H54 (cell line): ENCODE data around the gene PEX1.

Experiments used
- DNase-seq: peaks from one replicate; pipeline ENCODE4 v3.0.0; 2011; ENCODE audit warnings: low spot score, mixed read lengths; ENCODE audit not compliant: insufficient read length
- FAIRE-seq: peaks from 3 replicates; lab custom pipeline; 2011; peaks lifted over from hg19 to GRCh38; lab: Jason Lieb, UNC
- POLR2A ChIP-seq: IDR thresholded peaks from 2 replicates; pipeline ENCODE4 v1.6.1; 2011; ENCODE audit warnings: low read depth, mild to moderate bottlenecking, low read length

PEX1 gene

DNA sequence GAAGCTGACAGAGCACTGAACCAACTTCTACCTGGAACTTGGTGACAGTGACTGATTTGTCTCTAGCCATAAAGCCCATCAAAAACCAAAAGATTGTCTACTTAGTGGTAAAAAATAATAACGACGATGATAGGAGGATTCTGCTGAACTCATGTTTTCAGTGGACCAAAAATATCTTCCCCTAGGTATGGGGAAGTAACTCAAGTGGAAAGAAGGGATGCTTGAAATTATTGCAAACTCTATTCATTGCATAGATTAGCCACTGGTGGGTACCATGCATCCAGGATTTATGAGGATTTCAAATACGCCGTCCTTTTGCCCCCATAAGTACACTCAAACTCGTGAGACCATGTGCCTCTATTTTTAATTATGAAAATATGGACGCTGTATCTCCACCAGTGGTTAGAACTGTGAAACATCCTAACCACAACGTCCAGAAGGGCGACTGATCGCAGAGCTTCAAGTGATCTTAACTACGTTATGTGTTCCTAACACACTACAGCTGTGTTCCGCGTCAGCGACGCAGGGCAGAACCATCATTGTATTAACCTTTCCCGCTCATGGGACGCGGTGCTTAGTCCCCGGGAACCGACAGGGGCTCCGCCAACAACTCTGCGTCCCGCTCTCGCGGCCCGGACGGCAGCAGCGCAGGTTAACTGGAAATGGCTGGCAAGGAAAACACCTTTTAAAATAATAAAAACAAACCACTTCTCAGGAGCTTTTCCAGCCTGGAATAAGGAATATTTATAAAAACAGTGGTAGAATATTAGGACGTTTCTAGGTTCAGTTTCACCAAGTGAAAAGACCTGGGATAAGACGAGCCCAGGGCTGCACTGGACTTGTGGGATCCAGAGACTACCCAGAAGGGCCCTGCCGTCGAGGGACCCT lies 776 bp downstream of the PEX1 start:
- DNase-seq = peak; percentile 37
- no peak for FAIRE-seq
- no peak for TF ChIP-seq POLR2A

DNA sequence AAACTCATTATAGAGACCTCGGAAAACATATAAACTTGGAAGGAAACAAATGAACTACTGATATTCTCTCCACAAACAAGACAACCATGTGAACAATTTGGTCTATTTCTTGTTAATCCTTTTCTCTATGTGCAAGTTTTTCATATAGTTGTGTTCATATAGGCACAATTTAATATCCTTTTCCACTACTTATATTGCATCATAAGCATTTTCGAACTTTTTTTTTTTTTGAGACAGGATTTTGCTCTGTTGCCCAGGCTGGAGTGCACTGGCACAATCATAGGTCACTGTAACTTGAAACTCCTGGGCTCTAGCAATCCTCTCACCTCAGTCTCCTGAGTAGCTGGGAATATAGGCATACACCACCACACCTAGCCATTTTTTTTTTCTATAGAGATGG lies 5.2 kb downstream of the PEX1 start:
- TF ChIP-seq POLR2A = no peak
- no peak for DNase-seq
- FAIRE-seq = no peak

DNA sequence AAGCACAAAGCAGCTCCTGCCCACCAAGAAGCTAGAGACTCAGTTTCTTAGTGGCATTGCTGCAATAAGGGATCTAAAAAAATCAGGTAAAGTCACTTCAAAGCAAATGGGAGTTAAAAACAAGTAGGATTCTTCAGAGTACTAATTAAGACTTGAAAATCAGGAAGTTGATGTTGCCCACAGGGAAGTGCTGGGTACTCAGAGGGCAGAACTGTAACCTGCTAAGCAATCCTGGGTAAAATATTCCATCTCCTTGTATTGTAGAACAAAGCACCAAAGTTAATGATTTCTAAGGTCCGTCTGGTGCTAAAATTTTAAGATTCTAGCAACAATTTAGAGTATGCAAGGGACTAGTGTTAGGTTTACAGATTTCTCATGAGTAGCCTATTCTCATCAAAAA lies 8.3 kb downstream of the PEX1 start:
- no peak for TF ChIP-seq POLR2A

DNA sequence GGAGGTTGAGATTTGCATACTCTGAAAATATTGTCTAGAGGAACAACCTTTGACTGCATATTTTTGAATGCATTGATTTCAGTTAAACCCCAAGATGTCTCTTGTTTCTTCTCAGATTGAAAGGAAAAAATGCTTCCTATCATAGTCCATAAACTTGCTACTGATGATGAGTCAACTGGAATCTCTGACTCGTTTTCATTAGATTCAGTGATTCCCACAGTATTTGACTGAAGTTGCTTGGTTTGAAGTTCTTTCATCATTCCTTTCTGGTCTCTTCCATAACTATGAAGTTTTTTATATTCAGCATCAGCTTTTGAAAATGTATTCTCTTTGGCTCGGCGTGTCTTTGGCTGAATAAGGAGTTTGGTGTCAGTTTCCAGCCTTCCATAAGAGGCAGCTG lies 10.7 kb downstream of the PEX1 start:
- FAIRE-seq = peak; percentile 55
- DNase-seq = no peak
- TF ChIP-seq POLR2A = no peak

More for the DNA sequence above, 8.3 kb downstream of the PEX1 start:
- FAIRE-seq (no peak), DNase-seq (no peak)

DNA sequence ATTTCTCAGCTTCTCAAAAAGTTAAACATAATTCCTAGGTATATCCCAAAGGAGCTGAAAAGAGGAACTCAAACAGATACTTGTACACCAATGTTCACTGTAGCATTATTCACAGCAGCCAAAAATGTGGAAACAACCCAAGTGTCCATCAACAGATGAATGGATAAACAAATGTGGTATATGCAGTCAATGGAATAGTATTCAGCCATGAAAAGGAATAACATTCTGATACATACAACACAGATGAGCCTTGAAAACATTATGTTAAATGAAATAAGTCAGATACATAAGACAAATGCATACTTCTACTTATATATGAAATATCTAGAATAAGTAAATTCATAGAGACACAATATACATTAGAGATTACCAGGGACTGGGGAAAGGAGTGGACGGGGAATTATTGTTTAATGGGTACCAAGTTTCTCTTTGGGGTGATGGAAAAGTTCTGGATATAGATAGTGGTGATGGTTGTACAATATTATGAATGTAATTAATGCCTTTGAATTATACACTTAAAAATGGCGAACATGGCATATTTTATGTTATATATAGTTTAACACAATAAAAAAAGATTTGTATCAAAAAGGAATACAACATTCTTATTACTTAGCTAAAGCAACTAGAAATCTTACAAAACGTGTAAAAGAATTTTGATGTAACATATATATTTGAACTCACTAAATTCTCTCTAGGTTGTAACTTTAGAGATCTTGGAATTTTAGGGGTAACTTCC lies 15.0 kb downstream of the PEX1 start:
- TF ChIP-seq POLR2A = no peak
- FAIRE-seq = no peak
- DNase-seq = no peak

DNA sequence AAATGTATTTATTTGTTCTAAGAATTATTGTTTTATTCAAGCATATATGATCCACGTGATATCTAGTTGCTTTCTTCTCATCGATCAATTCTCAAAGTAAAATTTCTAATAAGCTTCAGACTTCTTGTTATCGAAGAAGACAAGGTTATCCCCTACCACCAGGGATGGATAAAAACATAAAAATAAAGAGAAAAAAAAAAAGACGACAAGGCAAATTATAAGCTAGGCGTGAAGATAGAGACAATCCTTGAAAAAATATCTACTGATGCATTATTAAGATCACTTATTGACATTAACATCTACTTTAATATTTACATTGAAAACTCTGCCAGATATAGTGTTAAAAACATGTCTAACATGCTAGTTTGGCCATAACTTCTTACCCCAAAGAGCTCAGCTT lies 19.4 kb downstream of the PEX1 start:
- DNase-seq = no peak
- no peak for TF ChIP-seq POLR2A
- no peak for FAIRE-seq

DNA sequence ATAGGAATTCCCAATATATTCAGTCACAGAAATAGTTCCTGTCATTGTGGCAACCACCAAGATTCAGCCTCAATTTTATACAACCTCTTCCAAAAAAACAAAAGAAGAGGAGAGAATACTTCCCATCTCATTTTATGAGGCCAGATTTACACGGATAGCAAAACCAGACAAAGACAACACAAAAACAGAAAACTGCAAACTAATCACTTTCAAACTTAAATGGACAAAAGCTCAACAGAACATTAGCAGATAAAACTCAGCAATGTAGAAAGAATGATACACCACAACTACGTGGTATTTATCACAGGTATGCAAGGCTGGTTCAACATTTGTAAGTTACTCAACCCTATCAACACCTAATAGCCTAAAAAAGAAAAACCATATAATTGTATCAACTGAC lies 22.0 kb downstream of the PEX1 start:
- DNase-seq (no peak), FAIRE-seq (no peak)
- no peak for TF ChIP-seq POLR2A

DNA sequence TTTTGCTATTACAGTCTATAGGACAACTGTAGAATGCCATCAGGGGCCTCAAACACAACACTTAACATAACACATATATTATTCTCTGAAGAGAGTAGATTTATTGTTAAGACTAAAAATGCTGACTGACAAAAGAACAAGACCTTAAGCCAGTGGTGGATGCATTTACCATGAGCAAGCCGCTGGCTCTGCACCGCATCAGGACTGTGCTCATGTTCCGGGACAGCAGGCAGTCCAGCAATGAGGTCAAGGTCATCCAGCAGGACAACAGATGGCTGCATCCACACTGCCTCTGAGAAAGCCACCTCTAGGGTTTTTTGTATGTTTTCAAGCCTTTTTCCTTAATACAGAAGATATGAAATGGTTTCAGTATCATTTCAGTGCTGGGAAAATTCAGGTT lies 23.8 kb downstream of the PEX1 start:
- TF ChIP-seq POLR2A = no peak
- no peak for DNase-seq
- no peak for FAIRE-seq

DNA sequence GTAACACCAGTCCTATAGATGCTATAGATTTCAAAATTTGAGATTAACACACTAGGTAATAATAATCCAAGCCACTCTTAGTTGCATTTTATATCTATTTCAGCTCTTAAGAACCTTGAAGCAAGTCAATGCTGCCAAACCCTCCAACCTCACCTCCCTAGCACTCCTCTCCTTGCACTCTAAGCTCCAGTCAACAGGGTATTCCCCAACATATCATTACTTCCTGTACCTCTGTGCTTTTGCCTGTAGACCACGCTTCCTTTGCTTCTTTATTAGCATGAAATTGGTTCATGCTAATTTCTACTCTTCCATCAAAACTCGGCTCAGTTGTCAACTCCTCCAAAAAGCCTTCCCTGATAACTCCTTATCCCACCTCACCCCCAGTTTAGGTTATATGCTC lies 24.6 kb downstream of the PEX1 start:
- no peak for FAIRE-seq
- DNase-seq = no peak
- TF ChIP-seq POLR2A = no peak

DNA sequence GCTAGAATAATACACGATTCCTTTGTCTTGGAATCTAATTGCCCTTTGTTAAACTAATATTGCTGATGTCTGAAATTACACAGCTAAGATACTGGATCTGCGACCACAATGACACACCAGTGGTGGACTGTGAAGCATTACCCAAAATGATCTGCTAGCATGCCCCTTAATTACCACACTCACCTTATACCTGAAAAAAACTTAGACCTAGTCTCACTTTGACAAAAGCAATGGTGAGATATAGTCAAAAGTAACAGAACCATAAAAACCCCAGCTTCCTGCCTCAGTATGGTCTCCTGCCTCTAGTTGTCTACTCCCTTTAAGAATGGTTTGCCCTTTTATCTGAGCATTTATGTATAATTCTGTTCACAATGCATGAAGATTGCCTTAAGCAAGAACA lies 29.8 kb downstream of the PEX1 start:
- no peak for FAIRE-seq
- DNase-seq = no peak
- no peak for TF ChIP-seq POLR2A

DNA sequence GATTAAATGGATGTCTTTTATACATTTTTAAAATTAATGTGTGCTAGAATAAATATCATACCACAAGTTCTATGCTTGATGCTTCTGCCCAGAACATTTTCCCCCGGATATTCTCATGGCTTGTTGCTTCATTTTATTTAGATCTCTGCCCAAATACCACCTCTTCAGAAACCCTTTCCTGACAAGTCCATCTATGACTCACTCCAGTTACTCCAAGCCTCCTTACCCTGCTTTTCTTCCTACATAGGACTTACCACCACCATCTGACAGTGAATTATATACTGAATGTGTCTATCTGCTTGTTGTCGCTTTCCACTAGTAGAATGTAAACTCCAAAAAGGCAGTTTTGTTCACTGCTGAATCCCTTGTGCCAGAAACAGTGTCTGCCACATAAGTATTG lies 31.4 kb downstream of the PEX1 start:
- FAIRE-seq (peak; percentile 57), DNase-seq (no peak)
- no peak for TF ChIP-seq POLR2A

DNA sequence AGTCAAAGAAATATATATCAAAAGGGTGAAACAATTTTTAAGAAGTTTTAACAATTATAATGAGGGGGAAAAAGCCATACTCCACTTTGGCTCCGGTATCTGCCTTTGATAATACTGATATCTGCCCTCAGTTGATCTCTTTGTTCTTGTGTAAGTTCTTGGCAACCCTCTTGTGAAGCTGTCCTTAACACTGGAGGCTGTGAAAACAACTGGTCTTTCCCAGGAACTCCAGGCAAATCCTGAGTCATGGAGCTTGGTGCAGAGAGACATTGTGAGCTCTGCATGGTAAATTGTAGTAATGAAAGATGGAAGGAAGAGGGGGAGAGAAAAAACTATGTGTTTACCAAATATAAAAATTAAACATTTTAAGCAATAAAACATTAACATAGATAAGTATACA lies 38.7 kb downstream of the PEX1 start:
- DNase-seq = no peak
- no peak for TF ChIP-seq POLR2A
- peak; percentile 33 for FAIRE-seq

DNA sequence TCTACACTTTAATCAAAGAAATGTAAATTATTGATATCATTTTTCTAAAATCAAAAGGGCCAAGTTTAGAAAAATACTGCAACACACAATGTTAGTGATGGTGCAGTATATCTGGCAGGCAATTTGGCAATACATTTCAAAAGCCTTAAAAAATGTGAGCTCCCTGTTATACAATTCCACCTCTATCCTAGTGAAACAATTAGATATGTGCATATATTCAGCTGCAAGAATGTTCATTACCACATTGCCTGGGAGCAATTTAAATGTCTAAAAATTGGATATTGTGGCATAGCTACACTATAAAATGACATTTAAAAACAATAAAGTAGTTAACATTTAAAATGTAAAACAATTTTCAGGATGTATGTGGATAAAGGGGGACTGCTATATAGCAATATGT lies 40.5 kb downstream of the PEX1 start:
- TF ChIP-seq POLR2A = no peak
- no peak for FAIRE-seq

DNA sequence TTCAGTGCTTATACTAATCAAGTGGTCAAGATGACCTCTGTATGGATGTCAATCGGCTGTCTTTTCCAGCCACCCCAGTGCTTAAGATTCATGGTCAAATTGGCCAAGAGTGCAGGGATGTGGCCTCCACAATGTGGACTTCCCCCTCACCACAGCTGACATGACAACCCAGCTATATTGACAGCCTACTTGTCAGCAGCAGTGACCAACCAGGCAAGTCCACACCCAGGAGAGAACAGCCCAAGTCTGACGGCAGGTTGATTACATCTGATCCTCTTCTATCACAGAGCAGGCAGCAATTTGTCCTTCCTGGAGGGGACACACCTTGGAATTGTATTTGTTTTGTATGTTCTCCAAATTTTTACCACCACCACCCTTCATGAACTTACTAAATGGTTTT lies 42.3 kb downstream of the PEX1 start:
- no peak for FAIRE-seq
- DNase-seq = no peak
- TF ChIP-seq POLR2A = no peak

More for the DNA sequence above, 40.5 kb downstream of the PEX1 start:
- no peak for DNase-seq
